Fibroblast of peridontal ligament (primary cell): ENCODE measurements around the gene ACSL5.

Experiments used
- DNase-seq: peaks from one replicate; pipeline ENCODE4 v3.0.0-alpha.2; 2010; ENCODE audit errors: extremely low read depth

ACSL5 gene, protein sequence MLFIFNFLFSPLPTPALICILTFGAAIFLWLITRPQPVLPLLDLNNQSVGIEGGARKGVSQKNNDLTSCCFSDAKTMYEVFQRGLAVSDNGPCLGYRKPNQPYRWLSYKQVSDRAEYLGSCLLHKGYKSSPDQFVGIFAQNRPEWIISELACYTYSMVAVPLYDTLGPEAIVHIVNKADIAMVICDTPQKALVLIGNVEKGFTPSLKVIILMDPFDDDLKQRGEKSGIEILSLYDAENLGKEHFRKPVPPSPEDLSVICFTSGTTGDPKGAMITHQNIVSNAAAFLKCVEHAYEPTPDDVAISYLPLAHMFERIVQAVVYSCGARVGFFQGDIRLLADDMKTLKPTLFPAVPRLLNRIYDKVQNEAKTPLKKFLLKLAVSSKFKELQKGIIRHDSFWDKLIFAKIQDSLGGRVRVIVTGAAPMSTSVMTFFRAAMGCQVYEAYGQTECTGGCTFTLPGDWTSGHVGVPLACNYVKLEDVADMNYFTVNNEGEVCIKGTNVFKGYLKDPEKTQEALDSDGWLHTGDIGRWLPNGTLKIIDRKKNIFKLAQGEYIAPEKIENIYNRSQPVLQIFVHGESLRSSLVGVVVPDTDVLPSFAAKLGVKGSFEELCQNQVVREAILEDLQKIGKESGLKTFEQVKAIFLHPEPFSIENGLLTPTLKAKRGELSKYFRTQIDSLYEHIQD

DNA sequence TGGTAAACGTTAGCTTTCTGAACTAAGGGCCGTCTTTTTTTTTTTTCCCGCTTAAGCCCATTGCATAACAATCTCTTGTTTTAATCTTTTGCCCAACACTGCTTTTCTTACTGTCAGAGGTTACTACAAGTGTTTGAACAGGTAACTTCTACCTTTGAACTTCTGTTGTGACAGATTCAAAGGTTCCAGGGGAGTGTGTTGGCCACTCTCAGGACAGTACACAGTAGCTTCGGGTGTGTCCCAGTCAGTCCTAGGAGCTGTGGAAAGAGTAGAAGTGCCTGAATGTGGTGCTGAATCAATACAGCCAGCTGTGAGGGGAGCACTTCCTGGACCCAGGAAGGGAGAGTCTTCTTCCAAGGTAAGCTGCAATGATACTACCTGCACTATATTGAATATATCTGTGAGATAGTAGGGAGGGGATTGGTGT lies at the start of gene ACSL5:
Gene ACSL5, plus strand, starts transcription at position 205 of the 427 bp plus-strand sequence. CDS start 20,831 bp downstream, outside the sequence.
- DNase-seq: no peak

DNA sequence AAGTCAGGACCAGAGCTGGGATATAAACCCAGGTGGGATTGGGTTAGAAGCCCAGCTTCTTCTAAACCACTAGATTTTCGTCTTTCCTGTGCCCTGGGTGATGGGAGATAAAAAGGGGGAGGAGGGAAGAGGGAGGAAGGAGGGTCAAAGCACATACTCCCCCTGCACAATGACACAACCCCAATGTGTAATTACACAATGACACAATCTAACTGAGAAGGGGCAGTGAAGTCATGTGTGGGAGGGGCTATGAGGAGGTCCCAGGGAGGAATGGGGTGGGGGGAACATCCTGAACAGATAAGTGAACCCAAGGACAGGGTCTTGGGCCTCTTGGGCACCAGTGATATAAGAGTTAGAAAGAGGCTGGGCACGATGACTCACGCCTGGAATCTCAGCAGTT lies 46.2 kb upstream of the ACSL5 start:
- no peak for DNase-seq

- no peak for DNase-seq
Observed at GRCh38 chr10:112330162-112330561, 43.8 kb upstream of the ACSL5 start.

DNA sequence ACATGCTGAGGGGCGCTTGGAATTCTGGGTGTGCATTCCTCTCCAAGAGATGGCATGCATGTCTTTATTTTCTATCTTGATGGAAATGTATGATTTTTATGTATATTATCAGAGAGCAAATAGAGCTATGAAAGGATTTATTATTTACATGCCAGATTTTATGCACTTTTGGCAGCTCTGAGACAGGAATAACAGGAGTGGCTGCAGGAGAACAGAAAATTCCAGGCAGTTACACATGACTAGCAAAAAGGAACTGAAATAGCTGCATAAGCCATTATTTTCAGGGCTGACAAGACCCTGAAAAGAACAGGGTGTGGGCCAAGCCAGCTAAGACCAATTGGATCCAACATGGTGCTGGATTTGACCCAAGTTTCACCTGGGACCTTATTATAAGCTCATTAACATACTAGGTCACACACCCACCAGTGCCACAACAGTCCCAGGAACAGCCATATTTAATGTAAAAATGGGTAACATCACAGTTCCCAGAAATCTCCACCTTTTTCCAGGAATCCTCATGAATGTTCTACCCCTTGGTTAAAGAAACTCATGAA lies 43.2 kb upstream of the ACSL5 start:
- DNase-seq: no peak

DNA sequence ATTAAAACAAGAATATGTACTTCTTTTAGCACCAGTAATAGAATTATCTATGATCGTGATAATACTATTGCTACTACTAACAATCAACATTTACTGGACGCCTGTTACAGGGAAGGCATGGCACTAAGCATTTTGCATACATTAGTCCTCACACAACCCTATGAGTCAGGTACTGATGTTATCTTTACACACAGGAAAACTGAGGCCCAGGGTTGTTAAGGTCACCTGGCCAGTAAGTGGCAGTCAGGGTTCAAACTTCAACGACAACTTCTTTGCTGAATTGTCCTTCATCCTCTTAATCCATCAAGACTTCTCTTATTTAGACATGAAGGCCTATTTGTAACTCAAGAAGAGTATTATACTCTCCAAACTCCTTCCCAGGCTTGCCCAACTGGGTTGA lies 41.9 kb upstream of the ACSL5 start:
- no peak for DNase-seq

DNA sequence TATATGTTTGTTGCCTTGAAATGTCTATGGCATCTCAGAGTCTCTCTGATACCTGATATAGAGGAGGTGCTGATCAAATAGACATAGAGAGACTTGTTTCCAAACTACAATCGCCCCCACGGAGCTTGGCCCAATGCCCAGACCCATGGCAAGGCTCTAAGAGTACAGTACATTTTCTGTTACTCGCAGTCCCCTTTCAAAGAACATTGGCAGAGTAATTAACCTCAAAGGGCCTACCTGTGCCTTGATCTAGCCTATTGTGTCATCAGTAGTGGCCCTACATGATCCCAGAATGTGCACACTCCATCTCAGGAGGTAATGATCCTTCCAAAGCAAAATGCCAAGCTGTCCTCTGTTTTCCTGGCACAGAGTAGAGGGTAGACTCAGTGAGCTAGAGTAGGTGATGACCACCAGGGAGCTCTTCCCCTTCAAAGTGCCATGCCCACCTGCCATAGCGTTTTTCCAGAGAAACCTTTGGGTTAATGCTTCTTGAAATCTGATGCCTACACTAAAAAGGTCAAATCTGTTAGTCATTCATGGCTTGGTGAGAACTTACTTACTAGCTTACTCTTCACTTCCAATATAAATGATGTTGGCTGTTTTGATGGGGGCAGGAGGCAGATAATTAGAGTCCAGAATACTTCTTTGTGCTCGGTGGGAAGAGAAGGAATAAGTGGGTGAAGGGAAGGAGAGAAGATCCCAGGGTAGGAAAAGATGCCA lies 41.2 kb upstream of the ACSL5 start:
- no peak for DNase-seq

- DNase-seq: no peak
Observed at GRCh38 chr10:112333452-112333851, 40.5 kb upstream of the ACSL5 start.

DNA sequence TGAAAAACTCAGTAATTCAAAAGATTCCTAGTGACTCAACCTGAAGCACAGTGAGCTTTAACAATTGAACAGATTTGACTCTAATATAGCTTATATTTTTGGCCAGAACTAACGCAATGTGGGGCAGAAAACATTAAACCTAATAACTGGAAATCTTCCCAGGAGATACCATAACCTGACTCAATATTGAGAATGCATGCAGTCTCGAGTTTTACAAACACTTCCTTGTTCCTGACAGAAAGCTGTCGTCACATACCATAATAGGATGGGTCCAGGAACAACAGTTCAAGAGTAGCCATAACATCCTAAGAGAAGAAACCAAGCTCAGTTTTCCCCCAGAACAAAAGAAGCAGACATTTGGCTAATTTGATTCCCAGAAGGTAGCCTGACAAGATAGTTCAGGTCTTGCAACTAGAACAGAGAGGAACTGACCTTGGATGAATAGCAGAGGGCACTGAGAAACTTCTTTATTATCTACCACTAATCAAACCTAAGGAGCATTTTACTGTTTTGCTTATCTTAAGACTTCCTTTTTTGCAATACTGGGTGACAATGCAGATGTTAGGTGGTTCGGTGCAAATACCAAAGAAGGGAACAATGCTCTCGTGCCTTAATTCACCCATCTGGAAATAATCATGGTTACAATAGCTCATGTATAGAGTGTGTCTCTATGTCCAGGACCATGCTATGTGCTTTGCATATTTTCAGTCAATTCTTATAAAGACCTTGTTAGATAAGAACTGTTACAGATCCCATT lies 38.6 kb upstream of the ACSL5 start:
- DNase-seq: no peak

DNA sequence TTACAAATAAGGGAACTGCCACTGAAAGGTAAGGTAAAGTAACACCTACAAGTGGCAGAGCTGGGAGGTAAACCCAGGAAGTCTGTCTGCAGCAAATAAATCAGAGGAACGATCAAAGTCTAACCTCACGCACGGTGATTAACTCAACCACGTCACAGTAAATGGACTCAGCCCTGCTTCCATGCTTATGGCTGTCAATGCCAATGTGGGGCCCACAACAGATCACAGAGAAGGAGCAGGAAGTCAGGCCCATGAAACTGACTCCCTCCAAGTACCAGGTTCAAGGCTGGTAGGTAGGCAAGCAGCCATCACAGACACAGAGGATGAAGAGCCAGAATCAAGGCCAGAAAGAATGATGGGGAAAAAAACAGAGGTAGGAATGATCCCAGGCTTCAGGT lies 38.0 kb upstream of the ACSL5 start:
- no peak for DNase-seq

GRCh38 chr10:112336556-112337201 lies 37.2 kb upstream of the ACSL5 start:
- DNase-seq: no peak

- no peak for DNase-seq
Observed at GRCh38 chr10:112338957-112339356, 35.0 kb upstream of the ACSL5 start.

- DNase-seq: no peak
Observed at GRCh38 chr10:112340601-112341000, 33.3 kb upstream of the ACSL5 start.

- no peak for DNase-seq
Observed at GRCh38 chr10:112343056-112343806, 30.7 kb upstream of the ACSL5 start.

GRCh38 chr10:112344261-112344660 lies 29.7 kb upstream of the ACSL5 start:
- DNase-seq: no peak

DNA sequence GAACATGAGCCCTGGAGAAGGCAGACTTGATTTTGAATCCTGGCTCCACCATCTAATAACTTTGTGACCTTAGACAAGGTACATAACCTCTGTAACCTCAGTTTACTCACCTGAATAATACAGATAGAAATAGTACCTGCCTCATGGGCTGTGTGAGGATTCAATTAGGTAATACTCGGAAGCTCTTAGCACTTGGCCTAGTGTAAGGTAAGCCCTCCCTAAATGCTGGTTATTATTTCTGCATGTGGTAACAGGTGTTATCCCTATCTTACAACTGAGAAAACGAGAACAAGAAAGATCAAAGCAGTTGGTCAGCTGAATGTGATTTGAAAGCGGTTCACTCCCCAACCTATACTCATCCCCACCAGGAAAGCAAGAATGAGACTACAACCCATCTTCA lies 28.7 kb upstream of the ACSL5 start:
- no peak for DNase-seq

DNA sequence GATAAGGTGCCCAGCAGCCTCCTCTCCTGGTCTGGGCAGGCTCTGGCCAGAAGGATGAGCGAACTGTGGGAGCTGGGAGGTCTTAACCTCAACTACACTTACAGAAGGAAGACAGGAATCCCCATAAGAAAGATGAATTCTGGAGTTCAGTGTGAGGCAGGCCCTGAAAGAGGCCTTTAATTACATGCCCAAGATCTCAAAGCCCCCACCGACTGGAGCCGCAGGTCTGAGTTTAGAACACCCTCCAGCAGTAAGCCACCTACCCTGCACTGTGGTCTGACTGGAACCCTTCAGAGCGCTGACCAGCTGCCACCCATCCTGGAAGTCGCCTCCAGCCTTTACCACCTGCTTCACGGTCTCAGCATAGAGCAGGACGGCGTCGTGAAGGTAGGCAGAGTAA lies 28.2 kb upstream of the ACSL5 start:
- DNase-seq: no peak

DNA sequence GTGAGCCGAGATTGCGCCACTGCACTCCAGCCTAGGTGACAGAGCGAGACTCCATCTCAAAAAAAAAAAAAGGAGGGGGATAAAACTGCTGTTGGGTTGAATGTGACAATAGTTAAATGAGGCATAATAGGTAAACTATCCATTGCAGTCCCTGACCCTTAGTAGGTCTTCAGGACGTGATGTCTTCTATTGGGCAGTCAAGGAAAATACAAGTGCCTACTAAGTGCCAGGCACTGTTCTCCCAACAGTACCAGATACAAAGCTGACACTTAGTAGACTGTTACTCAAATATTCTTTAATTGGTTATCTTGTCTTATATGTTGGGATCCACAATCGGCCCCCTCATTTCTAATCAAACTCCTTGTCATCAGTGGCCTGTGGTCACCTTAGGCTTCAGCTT lies 27.1 kb upstream of the ACSL5 start:
- no peak for DNase-seq

DNA sequence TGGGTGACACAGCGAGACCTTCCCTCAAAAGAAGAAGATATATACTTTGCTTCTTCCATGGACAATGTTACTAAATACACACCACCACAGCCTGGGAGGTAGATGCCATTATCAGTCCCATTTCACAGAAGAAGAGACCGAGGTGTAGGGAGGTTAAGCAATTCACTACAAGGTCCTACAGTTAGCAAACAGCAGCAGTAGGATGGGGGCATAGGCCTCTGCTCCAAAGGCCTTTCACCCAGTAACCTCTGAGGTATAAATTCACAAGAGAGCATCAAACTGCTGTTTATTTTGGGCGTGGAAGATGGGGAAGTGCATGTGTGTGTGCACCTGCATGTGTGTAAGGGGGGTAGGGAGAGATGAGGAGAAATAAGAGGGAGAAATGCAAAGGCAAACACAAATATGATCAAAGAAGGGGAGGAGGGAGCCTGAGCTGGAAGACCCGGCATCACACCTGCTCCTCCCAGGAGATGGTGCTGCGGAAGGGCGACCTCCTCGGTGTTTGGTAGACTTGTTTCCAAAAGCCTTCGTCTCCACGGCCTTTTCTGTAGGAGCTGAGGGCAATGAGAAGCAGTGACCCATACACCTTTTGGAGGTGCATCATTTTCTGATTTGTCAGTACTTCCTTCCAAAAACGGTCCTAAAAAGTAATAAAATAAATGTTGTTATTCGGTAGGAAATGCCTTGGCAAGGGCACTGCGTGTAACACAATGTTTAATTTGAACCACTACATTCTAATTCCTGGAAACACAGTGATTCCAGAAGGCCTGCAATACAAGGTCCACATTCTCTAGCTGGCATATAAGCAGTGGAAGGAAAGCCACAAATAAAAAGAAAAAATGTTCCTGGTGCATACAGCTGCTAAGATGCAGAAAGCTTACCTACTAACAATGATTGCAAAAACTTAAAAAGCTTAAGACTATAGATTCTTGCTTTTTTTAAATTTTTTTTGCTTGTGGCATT lies 25.9 kb upstream of the ACSL5 start:
- no peak for DNase-seq

- no peak for DNase-seq
Observed at GRCh38 chr10:112348759-112349158, 25.2 kb upstream of the ACSL5 start.
